Measurements from ENCODE around the gene PDCD2L. TPM values are rescaled to one million over a fixed set of nuclear protein-coding genes. Genes with fewer than 3 reads are reported as not detected.
"Not testable (repeated sequence)": the region's sequence is repeated elsewhere in the genome, so short reads cannot be mapped to it uniquely, and the experiment has no call there.

Gene PDCD2L
- total RNA-seq, 1 experiment from 2014 or later = 31.5 TPM

GRCh38 chr19:34399886-34400285 lies 4.3 kb upstream of the PDCD2L start:
- H3K9ac ChIP-seq (ENCODE audit: low read length) = no peak overlapping the region
- no peak for ATAC-seq
- CTCF ChIA-PET = interaction anchor here (0.7 kb wide), 1 partner anchor 32 kb away, joined by 3 read pairs; no protein-coding TSS in a partner anchor
- no peak overlapping the region for H3K4me2 ChIP-seq (ENCODE audit: low read length)
- H3F3A ChIP-seq (ENCODE audit: low read length, unreplicated experiment) = no peaks in the 10 kb centered on the region
- no peaks in the 10 kb centered on the region for H3K9me2 ChIP-seq (replicated peaks; ENCODE audit: low read length)
- H3K27ac ChIP-seq (ENCODE audit: low read length) = no peak overlapping the region
- no peaks in the 10 kb centered on the region for H3K27me3 ChIP-seq (ENCODE audit: low read length)
- H2AFZ ChIP-seq (ENCODE audit: low read length) = no peak overlapping the region
- H3K79me2 ChIP-seq (ENCODE audit: low read length) = peaks cover 7% of the 10 kb centered on the region
- no peaks in the 10 kb centered on the region for H3K4me1 ChIP-seq (ENCODE audit: insufficient read depth, low read length)
- TSS peak; percentile 50 for BruUV-seq (replicated peaks)
- H3K36me3 ChIP-seq (ENCODE audit: low read depth, low read length) = peaks cover 19% of the 10 kb centered on the region
- H3K9me3 ChIP-seq (ENCODE audit: low read length) = no peaks in the 10 kb centered on the region
- no peaks in the 10 kb centered on the region for H4K20me1 ChIP-seq (ENCODE audit: low read length)
- TF ChIP-seq, protein P1, sequence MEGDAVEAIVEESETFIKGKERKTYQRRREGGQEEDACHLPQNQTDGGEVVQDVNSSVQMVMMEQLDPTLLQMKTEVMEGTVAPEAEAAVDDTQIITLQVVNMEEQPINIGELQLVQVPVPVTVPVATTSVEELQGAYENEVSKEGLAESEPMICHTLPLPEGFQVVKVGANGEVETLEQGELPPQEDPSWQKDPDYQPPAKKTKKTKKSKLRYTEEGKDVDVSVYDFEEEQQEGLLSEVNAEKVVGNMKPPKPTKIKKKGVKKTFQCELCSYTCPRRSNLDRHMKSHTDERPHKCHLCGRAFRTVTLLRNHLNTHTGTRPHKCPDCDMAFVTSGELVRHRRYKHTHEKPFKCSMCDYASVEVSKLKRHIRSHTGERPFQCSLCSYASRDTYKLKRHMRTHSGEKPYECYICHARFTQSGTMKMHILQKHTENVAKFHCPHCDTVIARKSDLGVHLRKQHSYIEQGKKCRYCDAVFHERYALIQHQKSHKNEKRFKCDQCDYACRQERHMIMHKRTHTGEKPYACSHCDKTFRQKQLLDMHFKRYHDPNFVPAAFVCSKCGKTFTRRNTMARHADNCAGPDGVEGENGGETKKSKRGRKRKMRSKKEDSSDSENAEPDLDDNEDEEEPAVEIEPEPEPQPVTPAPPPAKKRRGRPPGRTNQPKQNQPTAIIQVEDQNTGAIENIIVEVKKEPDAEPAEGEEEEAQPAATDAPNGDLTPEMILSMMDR (conservative IDR thresholded peaks at IDR 0.05; ENCODE audit: low read depth, low read length) = no peak
- TF ChIP-seq EZH2phosphoT487 (IDR thresholded peaks at IDR 0.05; ENCODE audit: borderline replicate concordance, low read length) (no peak), EZH2 (IDR thresholded peaks at IDR 0.05; ENCODE audit: low read length, unreplicated experiment) (no peak)
- DNase-seq = no peak
- intact Hi-C loops (cut with micrococcal nuclease) = no loop called here
- POLR2A ChIA-PET (ENCODE audit: unreplicated experiment) = no interaction called here
- no peak overlapping the region for H3K4me3 ChIP-seq (ENCODE audit: low read length)

- H3K27ac ChIP-seq (ENCODE audit: low read length); H3K27me3 ChIP-seq (ENCODE audit: low read length); intact Hi-C loops (cut with micrococcal nuclease); H3K9ac ChIP-seq (ENCODE audit: low read length); POLR2A ChIA-PET (ENCODE audit: unreplicated experiment); H4K20me1 ChIP-seq (ENCODE audit: low read length); CTCF ChIA-PET; BruUV-seq (replicated peaks); H3F3A ChIP-seq (ENCODE audit: low read length, unreplicated experiment); H3K4me1 ChIP-seq (ENCODE audit: insufficient read depth, low read length); H2AFZ ChIP-seq (ENCODE audit: low read length); H3K9me2 ChIP-seq (replicated peaks; ENCODE audit: low read length); DNase-seq; ATAC-seq; H3K4me2 ChIP-seq (ENCODE audit: low read length); H3K4me3 ChIP-seq (ENCODE audit: low read length); H3K9me3 ChIP-seq (ENCODE audit: low read length): not testable (repeated sequence)
- Histone ChIP-seq H3K79me2 (ENCODE audit: low read length) (peaks cover 16% of the 10 kb centered on the region), H3K36me3 (ENCODE audit: low read depth, low read length) (peaks cover 19% of the 10 kb centered on the region)
Measured at GRCh38 chr19:34400844-34401243, 3.4 kb upstream of the PDCD2L start.

DNA sequence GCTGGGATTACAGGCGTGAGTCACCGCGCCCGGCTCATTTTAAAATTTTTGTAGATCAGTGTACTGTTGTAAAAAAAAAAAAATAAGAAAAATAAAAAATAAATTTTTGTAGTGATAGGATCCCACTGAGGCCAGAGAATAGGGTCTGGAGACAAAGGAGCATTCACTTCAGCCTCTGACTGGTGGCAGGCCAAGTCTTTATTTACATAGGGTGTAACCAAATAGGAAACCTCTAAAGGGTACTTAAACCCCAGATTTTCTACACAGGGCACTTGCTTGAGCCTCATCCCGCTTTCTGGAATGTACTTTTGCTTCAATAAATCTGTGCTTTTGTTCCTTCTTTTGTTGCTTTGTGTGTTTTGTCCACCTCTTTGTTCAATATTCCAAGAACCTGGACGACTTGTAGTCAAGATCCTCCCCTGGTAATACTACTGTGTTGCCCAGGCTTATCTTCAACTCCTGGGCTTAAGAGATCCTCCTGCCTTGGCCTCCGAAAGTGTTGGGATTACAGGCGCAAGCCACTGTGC lies 2.1 kb upstream of the PDCD2L start:
- no TSS peak for BruUV-seq (replicated peaks)
- POLR2A ChIA-PET (ENCODE audit: unreplicated experiment) = no interaction called here
- H3F3A ChIP-seq (ENCODE audit: low read length, unreplicated experiment) = no peaks in the 10 kb centered on the region
- H3K4me2 ChIP-seq (ENCODE audit: low read length) = no peak overlapping the region
- H3K9me2 ChIP-seq (replicated peaks; ENCODE audit: low read length) = no peaks in the 10 kb centered on the region
- no peaks in the 10 kb centered on the region for H3K9me3 ChIP-seq (ENCODE audit: low read length)
- peaks cover 27% of the 10 kb centered on the region for H3K79me2 ChIP-seq (ENCODE audit: low read length)
- ATAC-seq (peak; percentile 48), DNase-seq (peak; percentile 12)
- TF ChIP-seq EZH2phosphoT487 (IDR thresholded peaks at IDR 0.05; ENCODE audit: borderline replicate concordance, low read length) = no peak
- TF ChIP-seq, protein P1 (conservative IDR thresholded peaks at IDR 0.05; ENCODE audit: low read depth, low read length) = no peak
- TF ChIP-seq EZH2 (IDR thresholded peaks at IDR 0.05; ENCODE audit: low read length, unreplicated experiment) = no peak
- no peaks in the 10 kb centered on the region for H3K27me3 ChIP-seq (ENCODE audit: low read length)
- CTCF ChIA-PET = no interaction called here
- peak overlapping the region; percentile 17; the same call in 1 of the 2 replicates for H3K27ac ChIP-seq (ENCODE audit: low read length)
- no peak overlapping the region for H3K4me3 ChIP-seq (ENCODE audit: low read length)
- H2AFZ ChIP-seq (ENCODE audit: low read length) = no peak overlapping the region
- no peak overlapping the region for H3K9ac ChIP-seq (ENCODE audit: low read length)
- intact Hi-C loops (cut with micrococcal nuclease) = no loop called here
- no peaks in the 10 kb centered on the region for H3K4me1 ChIP-seq (ENCODE audit: insufficient read depth, low read length)
- no peaks in the 10 kb centered on the region for H4K20me1 ChIP-seq (ENCODE audit: low read length)
- peaks cover 12% of the 10 kb centered on the region for H3K36me3 ChIP-seq (ENCODE audit: low read depth, low read length)

Data from PC-3 (cell line).